Measurements from ENCODE around the gene CEP152.

The CEP152 gene

DNA sequence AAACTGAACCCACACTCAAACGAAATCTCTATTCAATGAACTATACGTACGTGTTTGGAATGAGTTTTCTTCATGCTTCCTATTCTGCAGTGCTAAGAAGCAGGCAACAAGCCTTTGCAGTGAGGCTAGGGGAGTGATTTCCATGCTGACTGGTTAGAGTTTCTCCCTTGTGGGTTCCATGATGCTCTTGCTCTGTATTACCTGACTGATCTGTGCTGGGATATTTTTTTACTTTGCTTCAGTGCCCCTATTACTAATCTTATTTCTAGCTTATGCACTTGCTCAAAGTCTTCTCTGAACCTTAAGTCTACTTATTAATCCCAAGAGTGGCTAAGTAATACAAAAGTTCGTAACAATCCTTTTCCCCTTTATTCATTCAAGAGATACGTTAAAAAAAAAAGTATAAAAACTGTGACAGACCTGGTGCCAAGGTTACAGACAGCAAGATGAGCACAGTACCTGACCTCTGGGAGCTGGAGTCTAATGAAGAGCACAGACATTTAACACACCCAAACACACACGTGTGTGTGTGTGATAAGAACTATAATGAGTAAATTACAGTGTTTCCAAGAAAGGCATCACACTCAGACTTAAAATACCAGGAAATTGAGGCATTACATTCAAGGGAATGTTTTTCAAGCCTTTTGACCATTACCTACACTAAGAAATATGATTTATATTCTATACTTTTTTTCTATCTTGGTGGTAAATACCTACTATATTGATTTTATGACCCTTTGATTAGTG lies 114.9 kb downstream of the CEP152 start:
- Histone ChIP-seq H3K9me3 (ENCODE audit: low read length) (no peaks in the 10 kb centered on the region), H3K9ac (ENCODE audit: low read length) (no peak overlapping the region), H3K27me3 (ENCODE audit: control insufficient read depth in 1 of 2, insufficient read depth in 2 of 2, low read length in 2 of 2) (no peaks in the 10 kb centered on the region), H3K27ac (ENCODE audit: low read depth, low read length) (no peak overlapping the region), H3K4me1 (ENCODE audit: insufficient read depth, low read length) (no peaks in the 10 kb centered on the region), H3K4me3 (ENCODE audit: low read depth in 1 of 2, low read length in 2 of 2) (no peak overlapping the region), H3K36me3 (ENCODE audit: insufficient read depth, low read length) (no peaks in the 10 kb centered on the region)

DNA sequence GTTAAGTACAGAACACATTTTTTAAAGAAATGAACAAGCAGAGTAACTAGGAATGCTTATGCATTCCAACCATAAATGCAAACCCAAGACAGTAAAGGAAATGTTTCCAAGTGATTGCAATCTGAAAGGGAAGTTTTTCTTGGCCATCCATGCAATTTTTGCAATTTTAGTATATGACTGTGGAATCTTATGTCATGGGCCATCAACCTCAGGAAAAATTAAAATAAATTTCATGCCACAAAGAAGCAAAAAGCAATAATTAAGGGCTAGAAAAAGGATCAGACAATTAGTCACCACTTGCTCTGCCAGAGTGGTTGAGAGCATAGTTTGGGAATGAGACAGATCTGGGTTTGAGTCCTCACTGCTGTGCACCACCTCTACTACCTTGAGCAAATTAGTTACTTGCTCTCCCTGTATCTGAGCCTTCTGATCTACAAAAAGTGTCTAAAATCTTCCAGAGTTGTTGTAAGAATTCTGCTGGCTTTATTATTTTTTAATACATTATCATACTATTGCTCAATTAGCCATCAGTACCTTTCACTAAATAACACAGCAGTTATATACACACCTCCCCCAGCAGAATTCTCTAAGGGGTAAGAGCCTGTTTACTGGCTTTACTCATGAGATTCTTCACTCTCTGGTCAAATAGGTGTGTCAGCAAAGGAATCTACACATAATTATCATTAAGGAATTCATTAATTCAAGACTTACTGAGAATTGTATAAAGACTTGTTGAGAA lies 115.6 kb downstream of the CEP152 start:
- Histone ChIP-seq H3K27me3 (ENCODE audit: control insufficient read depth in 1 of 2, insufficient read depth in 2 of 2, low read length in 2 of 2) (no peaks in the 10 kb centered on the region), H3K27ac (ENCODE audit: low read depth, low read length) (no peak overlapping the region), H3K9me3 (ENCODE audit: low read length) (no peaks in the 10 kb centered on the region), H3K36me3 (ENCODE audit: insufficient read depth, low read length) (no peaks in the 10 kb centered on the region), H3K4me3 (ENCODE audit: low read depth in 1 of 2, low read length in 2 of 2) (no peak overlapping the region), H3K9ac (ENCODE audit: low read length) (no peak overlapping the region), H3K4me1 (ENCODE audit: insufficient read depth, low read length) (no peaks in the 10 kb centered on the region)

GRCh38 chr15:48693484-48693883 lies 117.4 kb downstream of the CEP152 start:
- no peaks in the 10 kb centered on the region for H3K4me1 ChIP-seq (ENCODE audit: insufficient read depth, low read length)
- H3K36me3 ChIP-seq (ENCODE audit: insufficient read depth, low read length), result no peaks in the 10 kb centered on the region
- no peak overlapping the region for H3K9ac ChIP-seq (ENCODE audit: low read length)
- no peak overlapping the region for H3K27ac ChIP-seq (ENCODE audit: low read depth, low read length)
- no peak overlapping the region for H3K4me3 ChIP-seq (ENCODE audit: low read depth in 1 of 2, low read length in 2 of 2)
- no peaks in the 10 kb centered on the region for H3K27me3 ChIP-seq (ENCODE audit: control insufficient read depth in 1 of 2, insufficient read depth in 2 of 2, low read length in 2 of 2)
- H3K9me3 ChIP-seq (ENCODE audit: low read length), result no peaks in the 10 kb centered on the region

DNA sequence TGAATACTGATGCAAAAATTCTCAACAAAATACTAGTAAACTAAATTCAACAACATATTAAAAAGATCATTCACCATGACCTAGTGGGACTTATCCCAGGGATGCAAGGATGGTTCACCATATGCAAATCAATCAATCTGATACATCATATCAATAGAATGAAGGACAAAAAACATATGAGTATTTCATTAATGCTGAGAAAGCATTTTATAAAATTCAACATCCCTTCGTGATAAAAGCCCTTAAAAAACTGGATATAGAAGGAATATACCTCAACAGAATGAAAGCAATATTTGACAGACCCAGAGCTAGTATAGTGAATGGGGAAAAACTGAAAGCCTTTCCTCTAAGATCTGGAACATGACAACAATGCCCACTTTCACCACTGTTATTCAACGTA lies 122.4 kb downstream of the CEP152 start:
- H3K9me3 ChIP-seq (ENCODE audit: low read length), result no peaks in the 10 kb centered on the region
- H3K4me3 ChIP-seq (ENCODE audit: low read depth in 1 of 2, low read length in 2 of 2), result no peak overlapping the region
- no peak overlapping the region for H3K27ac ChIP-seq (ENCODE audit: low read depth, low read length)
- no peak overlapping the region for H3K9ac ChIP-seq (ENCODE audit: low read length)
- H3K27me3 ChIP-seq (ENCODE audit: control insufficient read depth in 1 of 2, insufficient read depth in 2 of 2, low read length in 2 of 2), result no peaks in the 10 kb centered on the region
- H3K36me3 ChIP-seq (ENCODE audit: insufficient read depth, low read length), result no peaks in the 10 kb centered on the region
- H3K4me1 ChIP-seq (ENCODE audit: insufficient read depth, low read length), result no peaks in the 10 kb centered on the region
